AG10803 (cell line): ENCODE results near the gene MAEA.

Experiments
- DNase-seq: peaks from one replicate; pipeline ENCODE4 v3.0.0; 2010; ENCODE audit warnings: low read depth
- H3K4me3 ChIP-seq: 2 replicates; pipeline ENCODE4 v1.5.1; 2011; ENCODE audit warnings: mild to moderate bottlenecking, low read length, control low read depth
- CTCF ChIP-seq: conservative IDR thresholded peaks from 2 replicates; pipeline ENCODE4 v1.5.1; 2011; ENCODE audit warnings: mild to moderate bottlenecking, low read length, control low read depth, inconsistent platforms

MAEA gene

GRCh38 chr4:1336088-1336491 lies 46.4 kb downstream of the MAEA start:
- H3K4me3 ChIP-seq: no peak overlapping the region
- peak; percentile 61 for DNase-seq
- TF ChIP-seq CTCF: no peak

GRCh38 chr4:1337376-1337831 lies 47.7 kb downstream of the MAEA start:
- DNase-seq: peak; percentile 3
- H3K4me3 ChIP-seq: no peak overlapping the region
- TF ChIP-seq CTCF: no peak

- no peak for TF ChIP-seq CTCF
- no peak for DNase-seq
- H3K4me3 ChIP-seq: no peak overlapping the region
Observed at GRCh38 chr4:1337951-1338751, 48.5 kb downstream of the MAEA start.

- TF ChIP-seq CTCF: no peak
- DNase-seq: no peak
- no peak overlapping the region for H3K4me3 ChIP-seq
Observed at GRCh38 chr4:1338752-1339414, 49.2 kb downstream of the MAEA start.

- H3K4me3 ChIP-seq: no peak overlapping the region
- DNase-seq: no peak
- TF ChIP-seq CTCF: no peak
Observed at GRCh38 chr4:1339489-1339888, 49.8 kb downstream of the MAEA start.

- H3K4me3 ChIP-seq: no peak overlapping the region
- TF ChIP-seq CTCF: no peak
- DNase-seq: no peak
Observed at GRCh38 chr4:1340181-1340747, 50.6 kb downstream of the MAEA start.
